GM23248 (cell line): ENCODE data around the gene PRF1. TPM values are rescaled to one million over a fixed set of nuclear protein-coding genes. Genes with fewer than 3 reads are reported as not detected.

Source experiments
- DNase-seq: peaks from one replicate; pipeline ENCODE4 v3.0.0-alpha.2; 2015
- H2AFZ ChIP-seq: fragments of 200-600 bp; sonication (generic); 2 replicates; pipeline ENCODE4 v1.6.1; 2016; ENCODE audit warnings: antibody characterized with exemption
- H3F3A ChIP-seq: fragments of 200-600 bp; sonication (generic); 2 replicates; pipeline ENCODE4 v1.6.1; 2016; ENCODE audit warnings: mild to moderate bottlenecking, antibody characterized with exemption, mixed run types; ENCODE audit not compliant: insufficient read depth
- H3K27ac ChIP-seq: fragments of 200-600 bp; sonication (generic); 2 replicates; pipeline ENCODE4 v1.5.1; 2016; ENCODE audit warnings: mild to moderate bottlenecking
- H3K27me3 ChIP-seq: fragments of 200-600 bp; sonication (generic); replicated peaks from 2 replicates; pipeline ENCODE4 v1.6.1; 2016; ENCODE audit warnings: mild to moderate bottlenecking; ENCODE audit not compliant: insufficient read depth
- H3K36me3 ChIP-seq: fragments of 200-600 bp; sonication (generic); 2 replicates; pipeline ENCODE4 v1.6.1; 2016; ENCODE audit warnings: low read depth, mild to moderate bottlenecking
- H3K4me1 ChIP-seq: fragments of 200-600 bp; sonication (generic); 2 replicates; pipeline ENCODE4 v1.6.1; 2016; ENCODE audit warnings: mild to moderate bottlenecking; ENCODE audit not compliant: insufficient read depth
- H3K4me2 ChIP-seq: fragments of 200-600 bp; sonication (generic); one replicate; pipeline ENCODE4 v1.6.1; 2016; ENCODE audit warnings: mild to moderate bottlenecking; ENCODE audit not compliant: unreplicated experiment
- H3K4me3 ChIP-seq: fragments of 200-600 bp; sonication (generic); 2 replicates; pipeline ENCODE4 v1.5.1; 2016; ENCODE audit warnings: mild to moderate bottlenecking
- H3K79me2 ChIP-seq: fragments of 200-600 bp; sonication (generic); 2 replicates; pipeline ENCODE4 v1.6.1; 2016; ENCODE audit warnings: mild to moderate bottlenecking; ENCODE audit not compliant: insufficient read depth
- H3K9ac ChIP-seq: fragments of 200-600 bp; sonication (generic); 2 replicates; pipeline ENCODE4 v1.6.1; 2016; ENCODE audit warnings: mild to moderate bottlenecking
- H3K9me2 ChIP-seq: fragments of 200-600 bp; sonication (generic); 2 replicates; pipeline ENCODE4 v1.6.1; 2016; ENCODE audit warnings: mixed run types, mild to moderate bottlenecking, moderate library complexity; ENCODE audit not compliant: insufficient read depth
- H3K9me3 ChIP-seq: fragments of 200-600 bp; sonication (generic); one replicate; pipeline ENCODE4 v1.6.1; 2017; ENCODE audit warnings: low read depth
- H4K20me1 ChIP-seq: fragments of 200-600 bp; sonication (generic); 2 replicates; pipeline ENCODE4 v1.6.0; 2016; ENCODE audit not compliant: insufficient read depth
- EZH2 ChIP-seq: fragments of 200-600 bp; sonication (generic); IDR thresholded peaks from 2 replicates; pipeline ENCODE4 v1.6.1; 2018; ENCODE audit warnings: antibody characterized with exemption, mild to moderate bottlenecking; ENCODE audit not compliant: insufficient read depth, poor library complexity, severe bottlenecking
- EZH2phosphoT487 ChIP-seq: fragments of 200-600 bp; sonication (generic); IDR thresholded peaks from 2 replicates; pipeline ENCODE4 v1.6.1; 2018; ENCODE audit warnings: antibody characterized with exemption, moderate library complexity, mild to moderate bottlenecking, low read depth; ENCODE audit not compliant: insufficient read depth
- WGBS, 2 experiments: methylation state at CpG; one replicate each; pipeline ENCODE4 v1.1.6; 2015 to 2017; ENCODE audit warnings: low lambda C conversion rate in 2 of 2, low coverage in 1 of 2; ENCODE audit errors: missing lambda C conversion rate in 2 of 2; 5-methylcytosine and 5-hydroxymethylcytosine counted together
- in situ Hi-C: fragments of 300-500 bp; cut with MboI; formaldehyde crosslinking; loops from 2 replicates; pipeline ENCODE4 v1.15.0; 2020
- polyA plus RNA-seq: library from polyadenylated mRNA; unstranded; fragments of >200 nt; fragmentation: Nextera tagmentation; extraction: Ambion mirVana; gene quantifications from 2 replicates; pipeline ENCODE4 v1.2.1, GENCODE V29; 2016
- total RNA-seq: library from RNA; depleted of rRNA; stranded (reverse); fragments of >200 nt; shearing (Covaris generic); gene quantifications from 2 replicates; pipeline ENCODE4 v1.2.3, GENCODE V29; 2014

The PRF1 gene
- total and polyA plus RNA-seq, 2 experiments from 2014 or later: not detected

GRCh38 chr10:70561558-70561957 lies 41.0 kb downstream of the PRF1 start:
- no peak overlapping the region for H3K9ac ChIP-seq
- H3F3A ChIP-seq: no peaks in the 10 kb centered on the region
- 74 to 78% methylated on average over 6 of the region's 6 CpGs for WGBS, 2 experiments
- no peaks in the 10 kb centered on the region for H3K9me3 ChIP-seq
- no peak overlapping the region for H3K4me3 ChIP-seq
- no peak for DNase-seq
- no peaks in the 10 kb centered on the region for H3K4me1 ChIP-seq
- H4K20me1 ChIP-seq: no peaks in the 10 kb centered on the region
- TF ChIP-seq EZH2: no peak
- TF ChIP-seq EZH2phosphoT487: no peak
- H3K27me3 ChIP-seq: no peaks in the 10 kb centered on the region
- H3K27ac ChIP-seq: no peak overlapping the region
- in situ Hi-C loops: no loop called here
- no peak overlapping the region for H2AFZ ChIP-seq
- H3K4me2 ChIP-seq: no peak overlapping the region
- H3K9me2 ChIP-seq: no peaks in the 10 kb centered on the region
- no peaks in the 10 kb centered on the region for H3K36me3 ChIP-seq
- no peaks in the 10 kb centered on the region for H3K79me2 ChIP-seq

- in situ Hi-C loops: no loop called here
- Histone ChIP-seq H3K4me3 (no peak overlapping the region), H3K27me3 (no peaks in the 10 kb centered on the region), H3K9me2 (no peaks in the 10 kb centered on the region), H3K36me3 (no peaks in the 10 kb centered on the region), H3K9me3 (no peaks in the 10 kb centered on the region), H2AFZ (no peak overlapping the region), H3K79me2 (no peaks in the 10 kb centered on the region), H4K20me1 (no peaks in the 10 kb centered on the region), H3K9ac (no peak overlapping the region), H3K4me2 (no peak overlapping the region), H3K4me1 (no peaks in the 10 kb centered on the region), H3K27ac (no peak overlapping the region), H3F3A (no peaks in the 10 kb centered on the region)
- TF ChIP-seq EZH2phosphoT487: no peak
- no peak for TF ChIP-seq EZH2
- DNase-seq: peak; percentile 25
- 34 to 37% methylated on average over 10 of the region's 10 CpGs for whole genome bisulfite sequencing, 2 experiments
Measured at GRCh38 chr10:70561070-70561469, 41.5 kb downstream of the PRF1 start.

GRCh38 chr10:70560511-70560941 lies 42.0 kb downstream of the PRF1 start:
- WGBS, 2 experiments: 78 to 84% methylated on average over 12 to 14 of the region's 14 CpGs
- DNase-seq: no peak
- no peaks in the 10 kb centered on the region for H3K36me3 ChIP-seq
- no peaks in the 10 kb centered on the region for H3K9me3 ChIP-seq
- H3K27me3 ChIP-seq: no peaks in the 10 kb centered on the region
- H3K79me2 ChIP-seq: no peaks in the 10 kb centered on the region
- H3K9ac ChIP-seq: no peak overlapping the region
- in situ Hi-C loops: no loop called here
- no peaks in the 10 kb centered on the region for H3K4me1 ChIP-seq
- H4K20me1 ChIP-seq: no peaks in the 10 kb centered on the region
- no peak overlapping the region for H2AFZ ChIP-seq
- TF ChIP-seq EZH2phosphoT487 (no peak), EZH2 (no peak)
- H3F3A ChIP-seq: no peaks in the 10 kb centered on the region
- no peaks in the 10 kb centered on the region for H3K9me2 ChIP-seq
- H3K4me3 ChIP-seq: no peak overlapping the region
- no peak overlapping the region for H3K27ac ChIP-seq
- H3K4me2 ChIP-seq: no peak overlapping the region

- 75 to 81% methylated on average over 5 of the region's 5 CpGs for WGBS, 2 experiments
- no peaks in the 10 kb centered on the region for H3K79me2 ChIP-seq
Measured at GRCh38 chr10:70559861-70560260, 42.7 kb downstream of the PRF1 start.

More at GRCh38 chr10:70559861-70560260, 42.7 kb downstream of the PRF1 start:
- H3K4me1 ChIP-seq: no peaks in the 10 kb centered on the region
- no peak overlapping the region for H3K4me2 ChIP-seq
- no peak overlapping the region for H2AFZ ChIP-seq
- no peaks in the 10 kb centered on the region for H3K27me3 ChIP-seq
- no peak for DNase-seq
- H3F3A ChIP-seq: no peaks in the 10 kb centered on the region
- H3K9me2 ChIP-seq: no peaks in the 10 kb centered on the region
- in situ Hi-C loops: no loop called here
- no peaks in the 10 kb centered on the region for H3K9me3 ChIP-seq
- no peak for TF ChIP-seq EZH2phosphoT487
- no peak for TF ChIP-seq EZH2
- H3K9ac ChIP-seq: no peak overlapping the region
- H3K36me3 ChIP-seq: no peaks in the 10 kb centered on the region
- no peak overlapping the region for H3K27ac ChIP-seq
- no peak overlapping the region for H3K4me3 ChIP-seq
- no peaks in the 10 kb centered on the region for H4K20me1 ChIP-seq
